Activated CD4-positive, alpha-beta T cell treated with anti-CD3 and anti-CD28 coated beads for 1 hour (primary cell): Measurements from ENCODE around the gene BAIAP2.

Experiments used
- DNase-seq: peaks from one replicate; pipeline ENCODE4 v3.0.0-alpha.2; 2020

The BAIAP2 gene

GRCh38 chr17:81164371-81165245 is 129.7 kb downstream of the BAIAP2 start:
- no peak for DNase-seq

- no peak for DNase-seq
Observed at GRCh38 chr17:81165246-81166032, 130.5 kb downstream of the BAIAP2 start, which contains the start of gene PVALEF. PVALEF (plus strand) TSS chr17:81165507; CDS start chr17:81181227, 15,720 bp downstream.

GRCh38 chr17:81166033-81166492 is 131.1 kb downstream of the BAIAP2 start, which contains the start of gene AATK:
AATK (minus strand) TSS chr17:81166221; CDS start chr17:81165992, 229 bp downstream.
- DNase-seq, result no peak
